ENCODE data around the gene PRCC. TPM values are rescaled to one million over a fixed set of nuclear protein-coding genes. Genes with fewer than 3 reads are reported as not detected.

The PRCC gene
- total and polyA plus RNA-seq, 4 donors: 23.9 to 110 (median 71.0) TPM

DNA sequence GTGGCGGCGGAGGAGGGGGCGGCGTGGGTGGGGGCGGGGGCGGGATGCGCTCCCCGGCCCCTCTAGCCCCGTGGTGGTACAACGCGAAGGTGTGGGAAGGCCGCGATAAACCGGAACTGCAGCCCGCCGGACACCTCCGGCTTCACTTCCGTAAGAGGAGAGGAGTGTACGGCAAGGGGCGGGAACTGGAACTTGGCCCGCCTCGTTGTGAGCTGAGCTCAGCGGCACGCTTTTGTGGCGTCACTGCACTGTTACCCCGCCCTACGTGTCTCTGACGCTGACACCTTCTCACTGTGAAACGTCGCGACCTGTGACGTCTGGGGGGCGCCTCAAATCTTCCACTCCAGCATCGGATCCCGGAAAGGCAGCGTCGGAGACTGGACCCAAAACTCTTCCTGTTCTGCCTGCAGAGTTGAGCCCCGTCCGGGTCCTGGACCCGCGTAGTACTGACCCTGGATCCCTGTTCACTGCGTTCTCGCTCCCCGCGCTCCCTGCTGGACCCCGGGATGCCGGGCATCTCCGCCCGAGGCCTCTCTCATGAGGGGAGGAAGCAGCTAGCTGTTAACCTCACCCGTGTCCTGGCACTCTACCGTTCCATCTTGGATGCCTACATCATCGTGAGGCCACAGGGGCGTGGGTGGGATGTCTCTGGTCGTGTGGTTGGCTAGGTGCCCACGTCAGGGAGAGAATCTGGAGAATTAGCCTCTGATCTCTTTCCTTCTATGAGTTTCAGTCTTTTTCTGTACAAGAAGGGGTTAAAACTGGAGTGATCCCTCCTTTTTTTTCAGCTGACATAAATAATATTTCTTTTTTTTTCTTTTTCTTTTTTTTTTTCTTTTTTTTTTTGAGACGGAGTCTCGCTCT lies 38.5 kb upstream of the PRCC start, which contains the start of gene ISG20L2:
Gene ISG20L2, minus strand, starts transcription at position 168 of the 864 bp plus-strand sequence. CDS start 1,114 bp downstream, outside the sequence.
- peak within 1 kb of the TSS; percentile 96 for H3K27ac ChIP-seq (ENCODE audit: low read depth, low read length)
- H3K27me3 ChIP-seq (ENCODE audit: control insufficient read depth, insufficient read depth, low read length): no peaks in the 10 kb centered on the region
- 0% methylated on average over 43 of the region's 57 CpGs for WGBS (ENCODE audit: insufficient coverage)
- H3K4me1 ChIP-seq (ENCODE audit: control insufficient read depth, insufficient read depth, low read length): peaks cover 40% of the 10 kb centered on the region
- H3K36me3 ChIP-seq (ENCODE audit: control insufficient read depth, insufficient read depth, low read length): peaks cover 24% of the 10 kb centered on the region
- H3K4me3 ChIP-seq (ENCODE audit: low read depth, low read length): peak within 1 kb of the TSS; percentile 92
- H3K9me3 ChIP-seq (ENCODE audit: control insufficient read depth, insufficient read depth, low read length): no peaks in the 10 kb centered on the region
- DNase-seq (ENCODE audit: low read depth in 4 of 6, low spot score in 6 of 6): peak in 5 of 6 donors; percentile 87 to 99 (median 94)

DNA sequence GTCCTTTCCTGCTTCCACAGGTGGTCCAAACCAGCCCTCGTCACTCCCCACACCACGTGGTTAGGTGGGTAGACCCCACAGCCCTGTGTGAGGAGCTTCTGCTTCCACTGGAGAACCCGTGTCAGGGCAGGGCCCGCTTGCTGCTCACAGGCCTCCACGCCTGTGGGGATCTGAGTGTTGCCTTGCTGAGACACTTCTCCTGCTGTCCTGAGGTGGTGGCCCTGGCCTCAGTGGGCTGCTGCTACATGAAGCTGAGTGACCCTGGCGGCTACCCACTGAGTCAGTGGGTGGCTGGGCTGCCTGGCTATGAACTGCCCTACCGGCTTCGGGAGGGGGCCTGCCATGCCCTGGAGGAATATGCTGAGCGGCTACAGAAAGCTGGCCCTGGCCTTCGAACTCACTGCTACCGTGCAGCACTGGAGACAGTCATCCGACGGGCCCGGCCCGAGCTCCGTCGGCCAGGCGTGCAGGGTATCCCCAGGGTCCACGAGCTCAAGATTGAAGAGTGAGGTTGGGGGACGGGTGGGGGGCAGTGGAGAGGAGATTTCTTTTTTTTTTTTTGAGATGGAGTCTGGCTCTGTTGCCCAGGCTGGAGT lies 33.2 kb upstream of the PRCC start:
- Histone ChIP-seq H3K27me3 (ENCODE audit: control insufficient read depth, insufficient read depth, low read length) (no peaks in the 10 kb centered on the region), H3K36me3 (ENCODE audit: control insufficient read depth, insufficient read depth, low read length) (peaks cover 41% of the 10 kb centered on the region), H3K27ac (ENCODE audit: low read depth, low read length) (no peak overlapping the region), H3K4me3 (ENCODE audit: low read depth, low read length) (no peak overlapping the region), H3K9me3 (ENCODE audit: control insufficient read depth, insufficient read depth, low read length) (no peaks in the 10 kb centered on the region), H3K4me1 (ENCODE audit: control insufficient read depth, insufficient read depth, low read length) (peaks cover 3% of the 10 kb centered on the region)
- WGBS (ENCODE audit: insufficient coverage): 94% methylated on average over 20 of the region's 20 CpGs
- DNase-seq (ENCODE audit: low read depth in 4 of 6, low spot score in 6 of 6): no peak

DNA sequence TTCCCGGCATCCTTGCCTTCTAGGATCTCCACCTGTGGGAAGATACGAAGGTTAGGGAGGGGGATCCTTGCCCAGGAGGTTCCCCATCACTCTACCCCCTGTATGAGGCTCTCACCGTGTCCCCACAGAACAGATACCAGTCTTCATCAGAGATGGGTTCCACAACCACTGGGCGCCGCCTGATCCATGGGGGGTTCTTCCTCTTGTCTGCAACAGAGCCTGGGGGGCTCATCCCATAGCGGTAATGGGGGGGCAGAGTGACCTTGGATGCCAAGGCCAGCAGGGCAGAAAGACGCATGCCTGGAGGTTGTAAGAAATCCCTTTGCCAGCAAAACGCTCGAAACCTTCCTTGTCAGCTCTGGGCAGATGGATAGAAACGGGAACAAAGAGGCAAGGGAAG lies 28.9 kb upstream of the PRCC start:
- H3K9me3 ChIP-seq (ENCODE audit: control insufficient read depth, insufficient read depth, low read length): no peaks in the 10 kb centered on the region
- no peak for DNase-seq (ENCODE audit: low read depth in 4 of 6, low spot score in 6 of 6)
- H3K27me3 ChIP-seq (ENCODE audit: control insufficient read depth, insufficient read depth, low read length): no peaks in the 10 kb centered on the region
- H3K27ac ChIP-seq (ENCODE audit: low read depth, low read length): no peak overlapping the region
- H3K36me3 ChIP-seq (ENCODE audit: control insufficient read depth, insufficient read depth, low read length): peaks cover 40% of the 10 kb centered on the region
- no peak overlapping the region for H3K4me3 ChIP-seq (ENCODE audit: low read depth, low read length)
- peaks cover 11% of the 10 kb centered on the region for H3K4me1 ChIP-seq (ENCODE audit: control insufficient read depth, insufficient read depth, low read length)
- 96% methylated on average over 5 of the region's 10 CpGs for WGBS (ENCODE audit: insufficient coverage)

DNA sequence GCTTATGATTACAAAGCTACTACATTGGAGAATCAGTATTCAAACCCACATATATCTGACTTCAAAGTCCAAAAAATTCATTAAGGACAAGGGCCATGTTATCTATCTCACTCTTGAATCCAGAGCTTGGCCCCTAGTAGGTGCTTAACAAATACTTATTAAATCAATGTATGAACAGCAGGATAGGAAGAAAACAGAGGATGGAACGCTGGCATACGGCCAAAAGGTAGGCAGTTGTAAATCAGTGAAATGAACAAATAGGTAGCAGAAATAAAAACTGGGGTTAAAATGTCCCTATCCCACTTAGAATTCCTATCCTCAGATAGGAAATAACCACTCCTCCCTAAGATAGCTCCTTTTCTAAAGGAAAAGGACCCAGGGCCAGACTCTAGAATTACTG lies 28.4 kb upstream of the PRCC start:
- Histone ChIP-seq H3K4me1 (ENCODE audit: control insufficient read depth, insufficient read depth, low read length) (peaks cover 11% of the 10 kb centered on the region), H3K4me3 (ENCODE audit: low read depth, low read length) (no peak overlapping the region), H3K27ac (ENCODE audit: low read depth, low read length) (no peak overlapping the region), H3K36me3 (ENCODE audit: control insufficient read depth, insufficient read depth, low read length) (peaks cover 42% of the 10 kb centered on the region), H3K9me3 (ENCODE audit: control insufficient read depth, insufficient read depth, low read length) (no peaks in the 10 kb centered on the region), H3K27me3 (ENCODE audit: control insufficient read depth, insufficient read depth, low read length) (no peaks in the 10 kb centered on the region)
- WGBS (ENCODE audit: insufficient coverage): no CpG with 5 or more reads among the region's 2 CpGs
- no peak for DNase-seq (ENCODE audit: low read depth in 4 of 6, low spot score in 6 of 6)

DNA sequence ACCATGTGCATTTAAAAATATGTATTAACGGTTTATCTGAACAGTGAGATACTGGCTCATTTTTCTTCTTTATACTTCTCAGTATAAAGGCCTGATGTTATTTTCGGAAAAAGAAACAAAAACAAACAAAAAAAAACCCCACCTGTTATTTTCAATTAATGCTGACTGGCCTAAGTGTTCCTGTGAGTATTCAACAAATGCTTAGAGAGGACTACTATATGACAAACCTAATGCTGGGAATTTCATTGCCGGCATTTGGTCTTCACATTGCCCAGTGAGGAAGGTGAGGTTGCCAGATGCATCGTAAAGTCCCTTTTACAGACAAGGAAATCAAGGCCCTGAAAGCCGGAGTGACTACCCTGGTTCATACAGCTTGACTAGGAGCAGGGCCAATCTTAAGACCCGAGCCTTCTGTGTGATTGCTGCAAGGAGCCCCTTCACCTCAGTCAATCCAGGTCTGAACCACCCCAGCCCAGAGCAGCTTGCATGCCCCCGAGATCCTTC lies 27.0 kb upstream of the PRCC start:
- H3K4me3 ChIP-seq (ENCODE audit: low read depth, low read length): peak overlapping the region; percentile 96
- 11% methylated on average over 5 of the region's 7 CpGs for WGBS (ENCODE audit: insufficient coverage)
- no peaks in the 10 kb centered on the region for H3K9me3 ChIP-seq (ENCODE audit: control insufficient read depth, insufficient read depth, low read length)
- peaks cover 11% of the 10 kb centered on the region for H3K4me1 ChIP-seq (ENCODE audit: control insufficient read depth, insufficient read depth, low read length)
- H3K36me3 ChIP-seq (ENCODE audit: control insufficient read depth, insufficient read depth, low read length): peaks cover 49% of the 10 kb centered on the region
- H3K27ac ChIP-seq (ENCODE audit: low read depth, low read length): peak overlapping the region; percentile 65
- no peaks in the 10 kb centered on the region for H3K27me3 ChIP-seq (ENCODE audit: control insufficient read depth, insufficient read depth, low read length)
- DNase-seq (ENCODE audit: low read depth in 4 of 6, low spot score in 6 of 6): no peak

DNA sequence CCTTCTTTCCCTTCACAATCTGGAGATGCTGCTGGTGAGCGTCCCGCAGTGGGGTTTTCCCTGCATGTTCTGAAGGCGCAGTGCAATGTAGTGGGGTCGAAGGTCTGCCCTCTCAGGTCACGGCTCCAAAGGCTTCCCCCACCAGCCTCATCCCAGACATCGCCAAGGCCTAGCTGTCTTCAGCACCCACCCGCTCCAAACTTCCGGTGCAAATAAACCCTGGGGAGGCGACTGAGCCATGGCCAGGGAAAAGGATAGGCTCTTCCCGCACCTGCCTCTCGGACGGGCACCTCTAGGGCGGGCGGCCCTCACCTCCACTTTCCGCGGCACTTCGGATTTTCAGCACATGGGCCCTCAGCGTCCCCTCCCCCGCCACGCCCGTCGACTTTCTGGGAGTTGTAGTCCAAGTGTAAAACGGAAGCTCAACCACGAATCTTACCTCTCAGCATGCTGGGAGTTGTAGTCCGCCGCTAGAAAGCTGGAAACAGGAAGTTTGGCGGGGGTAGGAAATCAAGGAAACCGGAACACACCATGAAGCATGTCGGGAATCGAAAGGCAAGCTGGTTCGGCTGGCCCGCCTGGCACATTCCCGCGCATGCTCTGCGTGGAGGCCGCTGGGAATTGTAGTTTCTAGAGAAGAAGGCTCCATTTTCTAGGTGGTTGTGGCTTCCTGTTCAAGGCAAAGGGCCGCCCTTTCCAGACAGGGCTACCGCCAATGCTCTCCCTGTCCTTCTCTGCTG lies 26.4 kb upstream of the PRCC start, which contains the start of gene MRPL24:
Gene MRPL24, minus strand, starts transcription at position 348 of the 740 bp plus-strand sequence. CDS start 2,384 bp downstream, outside the sequence.
- H3K36me3 ChIP-seq (ENCODE audit: control insufficient read depth, insufficient read depth, low read length): peaks cover 45% of the 10 kb centered on the region

DNA sequence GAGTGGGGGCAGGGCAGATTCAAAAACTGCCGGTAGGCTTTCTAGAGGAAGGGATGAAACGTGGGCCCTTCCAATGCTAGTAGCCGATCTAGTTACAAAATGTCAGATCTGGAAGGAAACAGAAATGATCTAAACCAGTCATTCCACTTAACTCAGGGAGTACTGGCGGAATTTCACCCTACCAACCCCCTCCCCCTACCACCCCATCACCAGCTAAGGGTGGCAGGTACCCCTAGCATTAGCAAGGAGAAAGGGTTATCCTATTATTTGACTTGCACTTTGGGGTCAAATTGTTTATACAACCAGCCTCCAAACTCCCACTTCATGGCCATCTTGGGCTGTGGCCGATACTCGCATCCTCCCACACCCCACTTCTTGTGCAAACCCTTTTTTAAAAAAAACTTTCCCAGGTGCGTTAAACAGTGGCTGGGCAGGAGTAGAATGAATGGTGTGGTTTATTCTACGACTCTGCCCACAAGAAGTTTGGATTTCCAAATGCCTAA lies 25.8 kb upstream of the PRCC start:
- WGBS (ENCODE audit: insufficient coverage): no CpG with 5 or more reads among the region's 8 CpGs
- no peak for DNase-seq (ENCODE audit: low read depth in 4 of 6, low spot score in 6 of 6)
- H3K9me3 ChIP-seq (ENCODE audit: control insufficient read depth, insufficient read depth, low read length): no peaks in the 10 kb centered on the region
- H3K36me3 ChIP-seq (ENCODE audit: control insufficient read depth, insufficient read depth, low read length): peaks cover 45% of the 10 kb centered on the region
- H3K4me3 ChIP-seq (ENCODE audit: low read depth, low read length): peak overlapping the region; percentile 96
- peaks cover 17% of the 10 kb centered on the region for H3K4me1 ChIP-seq (ENCODE audit: control insufficient read depth, insufficient read depth, low read length)
- peak overlapping the region; percentile 93 for H3K27ac ChIP-seq (ENCODE audit: low read depth, low read length)
- H3K27me3 ChIP-seq (ENCODE audit: control insufficient read depth, insufficient read depth, low read length): no peaks in the 10 kb centered on the region

More for the DNA sequence above, 26.4 kb upstream of the PRCC start, which contains the start of gene MRPL24:
- H3K27ac ChIP-seq (ENCODE audit: low read depth, low read length): peak within 1 kb of the TSS; percentile 93
- no peaks in the 10 kb centered on the region for H3K9me3 ChIP-seq (ENCODE audit: control insufficient read depth, insufficient read depth, low read length)
- peaks cover 11% of the 10 kb centered on the region for H3K4me1 ChIP-seq (ENCODE audit: control insufficient read depth, insufficient read depth, low read length)
- under 1% methylated on average over 29 of the region's 38 CpGs for WGBS (ENCODE audit: insufficient coverage)
- DNase-seq (ENCODE audit: low read depth in 4 of 6, low spot score in 6 of 6): peak in 5 of 6 donors; percentile 98 to 100 (median 100)
- H3K4me3 ChIP-seq (ENCODE audit: low read depth, low read length): peak within 1 kb of the TSS; percentile 96
- H3K27me3 ChIP-seq (ENCODE audit: control insufficient read depth, insufficient read depth, low read length): no peaks in the 10 kb centered on the region

DNA sequence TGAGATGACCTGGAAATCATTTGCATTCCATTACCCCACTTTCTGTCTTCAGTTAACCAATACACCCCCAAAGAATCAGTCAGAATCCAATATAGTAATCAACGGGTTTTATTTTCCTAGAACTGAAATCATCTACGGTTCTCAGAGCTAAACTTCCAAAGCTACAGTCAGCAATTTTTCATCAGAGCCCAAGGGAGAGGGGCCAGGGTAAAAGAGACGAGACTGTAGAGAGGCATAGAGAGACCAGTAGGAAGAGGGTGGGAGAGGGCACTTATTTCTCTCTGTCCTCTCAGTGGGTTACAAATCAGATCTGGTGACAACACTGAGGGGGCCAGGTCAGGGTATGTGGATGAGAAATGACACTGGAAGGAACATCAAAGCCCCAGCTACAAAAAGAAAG lies 25.3 kb upstream of the PRCC start:
- Histone ChIP-seq H3K9me3 (ENCODE audit: control insufficient read depth, insufficient read depth, low read length) (no peaks in the 10 kb centered on the region), H3K27ac (ENCODE audit: low read depth, low read length) (no peak overlapping the region), H3K4me3 (ENCODE audit: low read depth, low read length) (no peak overlapping the region), H3K27me3 (ENCODE audit: control insufficient read depth, insufficient read depth, low read length) (no peaks in the 10 kb centered on the region), H3K4me1 (ENCODE audit: control insufficient read depth, insufficient read depth, low read length) (peaks cover 22% of the 10 kb centered on the region), H3K36me3 (ENCODE audit: control insufficient read depth, insufficient read depth, low read length) (peaks cover 42% of the 10 kb centered on the region)
- 100% methylated on average over 2 of the region's 3 CpGs for WGBS (ENCODE audit: insufficient coverage)
- DNase-seq (ENCODE audit: low read depth in 4 of 6, low spot score in 6 of 6): no peak

DNA sequence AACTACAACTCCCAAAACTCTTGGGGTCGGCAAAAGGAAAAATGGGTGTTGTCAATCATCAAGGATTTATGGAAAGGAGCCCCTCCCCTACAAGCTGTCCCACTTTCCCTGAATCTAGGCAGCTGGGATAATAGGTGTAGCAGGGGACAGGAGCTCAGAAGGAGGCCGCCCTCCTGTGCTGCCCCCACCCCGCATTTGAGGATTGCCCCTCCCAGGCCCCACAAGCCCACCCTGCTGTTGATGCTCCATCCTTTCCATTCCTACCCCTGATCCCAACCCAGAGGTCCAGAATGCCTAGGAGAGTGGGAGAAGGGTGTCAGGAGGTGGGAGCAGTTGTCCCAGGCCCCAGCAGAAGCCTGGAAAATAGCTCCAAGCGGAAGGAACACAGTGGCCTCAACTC lies 24.5 kb upstream of the PRCC start:
- Histone ChIP-seq H3K27ac (ENCODE audit: low read depth, low read length) (no peak overlapping the region), H3K27me3 (ENCODE audit: control insufficient read depth, insufficient read depth, low read length) (no peaks in the 10 kb centered on the region), H3K4me3 (ENCODE audit: low read depth, low read length) (no peak overlapping the region), H3K36me3 (ENCODE audit: control insufficient read depth, insufficient read depth, low read length) (peaks cover 34% of the 10 kb centered on the region), H3K9me3 (ENCODE audit: control insufficient read depth, insufficient read depth, low read length) (no peaks in the 10 kb centered on the region), H3K4me1 (ENCODE audit: control insufficient read depth, insufficient read depth, low read length) (peaks cover 30% of the 10 kb centered on the region)
- WGBS (ENCODE audit: insufficient coverage): 100% methylated on average over 1 of the region's 4 CpGs
- DNase-seq (ENCODE audit: low read depth in 4 of 6, low spot score in 6 of 6): no peak
